Measurements from ENCODE around the gene NPTN. TPM values are rescaled to one million over a fixed set of nuclear protein-coding genes. Genes with fewer than 3 reads are reported as not detected.

NPTN gene
- total RNA-seq, 1 donor from 2014 or later: 256 TPM

- DNase-seq (ENCODE audit: low spot score): no peak
- Mint-ChIP-seq H3K4me3 (ENCODE audit: unreplicated experiment) (no peak overlapping the region), H3K27ac (ENCODE audit: unreplicated experiment) (no peak overlapping the region), H3K9me3 (ENCODE audit: low read depth) (no peaks in the 10 kb centered on the region), H3K36me3 (ENCODE audit: low read depth) (no peaks in the 10 kb centered on the region), H3K27me3 (ENCODE audit: low read depth) (no peaks in the 10 kb centered on the region), H3K4me1 (ENCODE audit: low read depth) (no peaks in the 10 kb centered on the region)
- no peak for TF ChIP-seq CTCF (IDR thresholded peaks at IDR 0.05)
These were observed 117.7 kb downstream of the NPTN start for GRCh38 chr15:73515527-73515926.

Other genes starting within 250 kb of the NPTN start
- not detected in 3 replicates for gene REC114, start 190.2 kb downstream of the NPTN start, total RNA-seq
- gene CD276, start 51.0 kb upstream of the NPTN start, total RNA-seq: 157 to 196 TPM (median 192 TPM) in 3 replicates
- 9.9 to 24.9 TPM (median 23.0 TPM) in 3 replicates for gene INSYN1, start 120.0 kb upstream of the NPTN start, total RNA-seq
- gene TBC1D21, start 240.2 kb upstream of the NPTN start, total RNA-seq: not detected in 3 replicates

Data from chondrocyte (in vitro differentiated cells).